NCI-H524 treated with DMSO at 0.1 percent for 48 hours (cell line): ENCODE measurements around the gene LGSN.
A peak's percentile ranks its signal among the peaks of the same experiment; 100 is the strongest.
"Not testable (repeated sequence)": the region's sequence is repeated elsewhere in the genome, so short reads cannot be mapped to it uniquely, and the experiment has no call there.

Experiments used
- DNase-seq: peaks from one replicate; lab custom pipeline; 2025; lab: John Stamatoyannopoulos, UW

The LGSN gene, protein sequence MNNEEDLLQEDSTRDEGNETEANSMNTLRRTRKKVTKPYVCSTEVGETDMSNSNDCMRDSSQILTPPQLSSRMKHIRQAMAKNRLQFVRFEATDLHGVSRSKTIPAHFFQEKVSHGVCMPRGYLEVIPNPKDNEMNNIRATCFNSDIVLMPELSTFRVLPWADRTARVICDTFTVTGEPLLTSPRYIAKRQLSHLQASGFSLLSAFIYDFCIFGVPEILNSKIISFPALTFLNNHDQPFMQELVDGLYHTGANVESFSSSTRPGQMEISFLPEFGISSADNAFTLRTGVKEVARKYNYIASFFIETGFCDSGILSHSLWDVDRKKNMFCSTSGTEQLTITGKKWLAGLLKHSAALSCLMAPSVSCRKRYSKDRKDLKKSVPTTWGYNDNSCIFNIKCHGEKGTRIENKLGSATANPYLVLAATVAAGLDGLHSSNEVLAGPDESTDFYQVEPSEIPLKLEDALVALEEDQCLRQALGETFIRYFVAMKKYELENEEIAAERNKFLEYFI

DNA sequence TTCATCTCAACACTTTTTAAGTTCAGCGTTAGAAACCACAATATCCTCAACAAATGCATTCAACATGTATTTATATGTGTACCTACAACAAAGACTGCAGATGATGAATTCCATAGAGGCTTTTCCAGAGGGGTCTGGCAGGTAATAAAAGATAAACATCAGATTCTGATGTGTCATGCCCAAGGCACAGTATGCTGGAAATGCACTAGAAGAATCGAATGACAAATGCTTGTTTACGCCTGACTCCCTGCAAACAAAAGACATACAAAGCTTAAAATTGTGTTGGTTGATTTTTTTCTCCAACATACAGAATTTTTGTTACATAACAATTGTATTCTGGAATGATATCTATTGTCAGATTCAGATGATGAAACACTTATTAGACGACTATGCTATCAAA lies at the start of gene LGSN:
TSS of gene LGSN (minus strand) at position 45 of the 400 bp plus-strand sequence. CDS start at position 5, 40 bp downstream.
- DNase-seq, result no peak

DNA sequence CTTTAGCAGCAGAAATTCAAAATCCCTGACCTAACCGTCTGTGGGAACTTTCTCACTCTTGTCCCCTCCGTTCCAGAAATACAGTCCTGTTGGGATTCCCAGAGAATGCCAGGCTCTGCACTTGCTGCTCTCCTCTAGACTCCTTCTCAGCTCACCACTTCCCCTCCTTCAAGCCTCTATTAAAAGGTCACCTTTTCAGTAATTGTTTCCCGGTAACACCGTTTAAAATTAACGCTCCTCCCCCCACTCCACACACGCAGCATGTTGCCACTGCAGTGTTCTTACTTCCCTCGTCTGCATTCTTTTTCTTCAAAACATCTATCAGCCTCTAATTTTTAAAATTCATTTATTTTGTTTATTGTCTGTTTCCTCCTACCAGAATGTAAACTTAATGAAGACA lies 48.6 kb upstream of the LGSN start:
- DNase-seq, result no peak

DNA sequence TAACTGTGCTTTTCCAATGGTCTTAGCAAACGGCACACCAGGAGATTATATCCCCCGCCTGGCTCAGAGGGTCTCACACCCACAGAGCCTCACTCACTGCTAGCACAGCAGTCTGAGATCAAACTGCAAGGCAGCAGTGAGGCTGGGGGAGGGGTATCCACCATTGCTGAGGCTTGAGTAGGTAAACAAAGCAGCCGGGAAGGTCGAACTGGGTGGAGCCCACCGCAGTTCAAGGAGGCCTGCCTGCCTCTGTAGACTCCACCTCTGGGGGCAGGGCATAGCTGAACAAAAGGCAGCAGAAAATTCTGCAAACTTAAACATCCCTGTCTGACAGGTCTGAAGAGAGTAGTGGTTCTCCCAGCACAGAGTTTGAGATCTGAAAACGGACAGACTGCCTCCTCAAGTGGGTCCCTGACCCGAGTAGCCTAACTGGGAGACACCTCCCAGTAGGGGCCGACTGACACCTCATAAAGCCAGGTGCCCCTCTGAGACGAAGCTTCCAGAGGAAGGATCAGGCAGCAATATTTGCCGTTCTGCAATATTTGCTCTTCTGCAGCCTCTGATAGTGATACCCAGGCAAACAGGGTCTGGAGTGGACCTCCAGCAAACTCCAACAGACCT lies 42.8 kb upstream of the LGSN start:
- not testable (repeated sequence) for DNase-seq

DNA sequence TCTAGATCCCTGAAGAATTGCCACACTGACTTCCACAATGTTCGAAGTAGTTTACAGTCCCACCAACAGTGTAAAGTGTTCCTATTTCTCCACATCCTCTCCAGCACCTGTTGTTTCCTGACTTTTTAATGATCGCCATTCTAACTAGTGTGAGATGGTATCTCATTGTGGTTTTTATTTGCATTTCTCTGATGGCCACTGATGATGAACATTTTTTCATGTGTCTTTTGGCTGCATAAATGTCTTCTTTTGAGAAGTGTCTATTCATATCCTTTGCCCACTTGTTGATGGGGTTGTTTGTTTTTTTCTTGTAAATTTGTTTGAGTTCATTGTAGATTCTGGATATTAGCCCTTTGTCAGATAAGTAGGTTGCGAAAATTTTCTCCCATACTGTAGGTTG lies 37.6 kb upstream of the LGSN start:
- not testable (repeated sequence) for DNase-seq

DNA sequence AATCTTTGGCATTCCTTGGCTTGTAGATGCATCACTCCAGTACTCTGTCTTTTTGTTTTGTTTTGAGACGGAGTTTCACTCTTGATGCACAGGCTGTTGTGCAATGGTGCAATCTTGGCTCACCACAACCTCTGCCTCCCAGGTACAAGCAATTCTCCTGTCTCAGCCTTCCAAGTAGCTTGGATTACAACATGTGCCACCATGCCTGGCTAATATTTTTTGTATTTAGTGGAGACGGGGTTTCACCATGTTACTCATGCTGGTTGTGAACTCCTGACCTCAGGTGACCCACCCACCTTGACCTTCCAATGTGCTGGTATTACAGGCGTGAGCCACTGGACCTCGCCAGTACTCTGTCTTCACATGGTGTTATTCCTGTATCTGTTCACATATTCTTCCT lies 35.8 kb upstream of the LGSN start:
- no peak for DNase-seq

DNA sequence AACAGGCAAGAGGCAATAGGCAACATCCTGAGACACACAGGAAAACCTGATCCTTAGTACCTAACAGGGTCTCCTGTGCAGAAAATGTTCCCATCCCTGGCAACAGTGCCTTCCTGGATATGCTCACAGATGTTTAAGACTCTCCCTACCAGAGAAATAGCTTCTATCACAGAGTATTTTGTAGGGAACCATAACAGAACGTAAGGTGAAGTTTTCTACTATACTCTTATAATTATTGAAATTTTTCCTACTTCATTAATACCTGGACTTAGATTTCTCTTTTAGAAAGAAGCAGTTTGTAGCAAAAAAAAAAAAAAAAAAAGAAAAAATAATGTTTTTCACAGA lies 33.5 kb upstream of the LGSN start:
- no peak for DNase-seq

DNA sequence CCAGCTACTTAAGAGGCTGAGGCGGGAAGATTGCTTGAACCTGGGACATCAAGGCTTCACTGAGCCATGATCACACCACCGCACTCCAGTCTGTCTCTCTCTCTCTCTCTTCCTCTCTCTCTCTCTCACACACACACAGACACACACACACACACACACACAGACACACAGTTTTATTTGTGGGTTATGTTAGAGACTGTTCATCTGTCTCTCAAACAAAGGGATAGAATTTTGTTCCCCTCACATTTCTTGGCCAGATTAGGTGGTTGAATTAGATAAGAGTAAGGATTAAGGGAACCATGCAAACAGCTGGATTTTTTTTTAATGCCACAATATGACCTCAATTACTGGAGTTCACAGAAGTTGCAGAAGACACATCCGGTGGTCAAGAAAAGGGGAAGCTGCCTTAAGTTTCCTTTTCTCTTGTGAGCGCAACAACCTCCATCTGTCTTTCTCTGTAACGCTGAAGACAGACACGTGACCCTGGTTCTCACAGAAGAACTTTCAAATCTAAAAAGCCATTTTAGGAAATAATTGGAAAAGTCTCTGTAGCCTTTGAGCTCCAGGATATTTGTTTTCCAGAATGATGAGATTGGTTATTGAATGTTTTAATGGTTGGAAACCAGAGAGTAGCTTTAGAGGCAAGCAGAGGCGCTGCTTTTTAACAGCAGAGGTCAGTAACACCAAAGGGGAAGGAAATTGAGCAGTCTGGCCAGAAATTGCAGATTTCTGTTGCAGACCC lies 32.9 kb upstream of the LGSN start:
- DNase-seq, result no peak

DNA sequence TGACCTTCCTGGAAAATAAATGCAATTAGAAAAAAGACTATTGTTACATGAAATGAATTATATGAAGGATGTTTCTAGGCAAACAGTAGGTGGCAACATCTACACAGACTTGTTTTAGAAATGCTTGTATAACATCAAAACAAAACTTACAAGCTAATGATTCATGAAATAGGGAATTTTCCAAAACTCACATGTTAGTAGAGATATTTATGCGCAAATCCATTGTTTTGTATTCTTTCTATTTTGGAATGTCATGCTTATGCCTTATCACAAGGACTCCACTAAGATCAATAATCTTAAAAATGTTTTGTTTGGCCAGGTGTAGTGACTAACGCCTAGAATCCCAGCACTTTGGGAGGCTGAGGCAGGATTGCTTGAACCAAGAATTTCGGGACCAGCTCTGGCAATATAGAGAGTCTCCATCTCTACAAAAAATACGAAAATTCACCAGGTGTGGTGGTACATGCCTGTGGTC lies 32.3 kb upstream of the LGSN start:
- no peak for DNase-seq

DNA sequence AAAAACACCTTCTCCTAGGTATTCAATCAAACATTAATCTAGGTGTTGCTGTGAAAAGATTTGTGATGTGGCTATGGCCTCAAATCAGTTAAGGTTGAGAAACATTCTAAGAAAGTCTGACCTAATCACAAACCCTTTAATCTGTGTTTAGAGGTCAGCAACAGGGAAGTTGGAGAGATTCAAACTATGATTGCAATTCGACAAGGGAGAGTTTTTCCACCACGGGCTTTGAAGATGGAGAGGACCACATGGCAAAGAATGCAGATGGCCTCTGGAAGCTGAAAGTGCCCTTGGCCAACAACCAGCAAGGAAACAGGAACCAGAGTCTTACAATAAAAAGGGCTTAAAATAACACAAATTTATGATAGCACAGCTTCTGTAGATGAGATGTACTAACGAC lies 29.6 kb upstream of the LGSN start:
- DNase-seq, result no peak

DNA sequence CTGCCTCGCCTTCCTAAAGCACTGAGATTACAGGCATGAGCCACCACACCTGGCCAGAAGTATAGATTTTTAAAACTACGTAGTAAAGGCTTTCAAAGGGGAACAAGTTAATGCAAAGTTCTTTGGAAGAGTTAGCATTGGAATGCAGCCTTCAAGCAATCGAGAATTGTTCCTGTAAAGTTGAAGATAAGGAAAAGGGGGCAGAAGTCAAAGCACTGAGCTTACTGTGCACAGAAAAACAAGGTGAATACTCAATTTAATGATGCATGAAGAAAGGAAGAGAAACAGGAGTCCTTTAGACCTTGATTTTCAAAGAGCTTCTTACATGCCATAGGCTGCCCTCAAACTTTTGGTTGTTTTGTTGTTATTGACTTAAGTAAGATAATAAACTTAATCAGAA lies 29.1 kb upstream of the LGSN start:
- no peak for DNase-seq

DNA sequence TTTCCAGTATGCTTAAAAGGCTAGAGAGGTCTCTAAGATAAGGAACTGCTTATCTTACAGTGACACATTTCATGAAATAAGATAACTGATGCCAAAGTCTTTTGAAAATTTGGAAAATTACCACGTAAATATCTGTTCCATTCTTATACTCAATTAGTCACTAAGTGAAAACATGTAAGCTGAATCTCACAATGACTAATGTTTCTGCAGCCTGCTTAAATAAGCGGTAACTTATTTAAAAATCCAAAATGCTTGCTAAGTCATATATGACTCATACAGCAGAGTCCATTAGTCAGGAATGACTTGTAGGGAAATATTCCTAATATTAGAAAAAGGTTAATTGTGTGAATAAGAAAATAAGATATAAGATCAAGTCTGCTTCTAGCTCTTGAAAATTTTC lies 27.8 kb upstream of the LGSN start:
- DNase-seq, result no peak

DNA sequence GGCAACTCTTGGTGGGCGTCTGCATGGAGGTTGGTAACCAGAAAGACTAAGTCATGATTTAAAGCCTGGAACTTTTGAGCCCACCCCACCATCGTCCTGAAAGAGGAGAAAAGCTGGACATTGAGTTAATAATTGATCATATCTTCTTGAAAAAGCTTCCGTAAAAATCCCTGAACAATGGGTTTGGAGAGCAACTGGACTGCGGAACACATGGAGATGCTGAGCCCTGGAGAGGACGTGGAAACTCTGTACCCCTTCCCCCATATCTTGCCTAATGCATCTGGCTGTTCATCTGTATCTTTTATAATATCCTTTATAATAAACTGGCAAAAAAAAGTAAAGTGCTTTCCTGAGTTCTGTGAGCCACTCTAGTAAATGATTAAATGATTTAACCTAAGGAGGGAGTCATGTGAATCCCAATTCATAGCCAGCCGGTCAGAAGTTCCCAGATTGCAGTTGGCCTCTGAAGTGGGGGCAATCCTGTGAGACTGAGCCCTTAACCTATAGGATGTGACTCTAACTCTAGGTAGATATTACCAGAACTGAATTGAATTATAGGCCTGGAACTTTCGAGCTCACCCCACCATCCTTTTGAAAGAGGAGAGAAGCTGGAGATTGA lies 26.5 kb upstream of the LGSN start:
- no peak for DNase-seq

DNA sequence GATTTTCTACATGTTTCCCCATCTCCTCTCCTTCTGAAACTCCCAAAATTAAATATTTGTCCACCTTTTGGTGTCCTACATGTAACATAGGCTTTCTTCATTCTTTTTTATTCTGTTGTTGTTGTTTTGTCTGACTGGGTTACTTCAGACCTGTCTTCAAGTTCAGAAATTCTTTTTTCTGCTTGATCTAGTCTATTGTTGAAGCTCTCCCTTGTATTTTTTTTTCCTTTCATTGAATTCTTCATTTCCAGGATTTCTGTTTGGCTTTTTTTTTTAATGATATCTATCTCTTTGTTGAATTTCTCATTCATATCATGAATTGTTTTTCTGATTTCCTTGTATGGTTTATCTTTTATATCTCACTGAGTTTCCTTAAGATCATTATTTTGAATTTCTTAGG lies 20.6 kb upstream of the LGSN start:
- DNase-seq, result no peak

DNA sequence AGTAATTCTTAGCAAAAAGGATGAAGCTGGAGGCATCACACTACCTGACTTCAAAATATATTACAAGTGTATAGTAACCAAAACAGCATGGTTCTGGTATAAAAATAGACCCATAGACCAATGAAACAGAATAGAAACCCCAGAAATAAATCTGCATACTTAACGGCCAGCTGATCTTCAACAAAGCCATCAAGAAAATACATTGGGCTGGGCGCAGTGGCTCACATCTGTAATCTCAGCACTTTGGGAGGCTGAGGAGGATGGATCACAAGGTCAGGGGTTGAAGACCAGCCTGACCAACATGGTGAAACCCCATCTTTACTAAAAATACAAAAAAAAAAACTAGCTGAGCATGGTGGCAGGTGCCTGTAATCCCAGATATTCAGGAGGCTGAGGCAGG lies 14.9 kb upstream of the LGSN start:
- not testable (repeated sequence) for DNase-seq

DNA sequence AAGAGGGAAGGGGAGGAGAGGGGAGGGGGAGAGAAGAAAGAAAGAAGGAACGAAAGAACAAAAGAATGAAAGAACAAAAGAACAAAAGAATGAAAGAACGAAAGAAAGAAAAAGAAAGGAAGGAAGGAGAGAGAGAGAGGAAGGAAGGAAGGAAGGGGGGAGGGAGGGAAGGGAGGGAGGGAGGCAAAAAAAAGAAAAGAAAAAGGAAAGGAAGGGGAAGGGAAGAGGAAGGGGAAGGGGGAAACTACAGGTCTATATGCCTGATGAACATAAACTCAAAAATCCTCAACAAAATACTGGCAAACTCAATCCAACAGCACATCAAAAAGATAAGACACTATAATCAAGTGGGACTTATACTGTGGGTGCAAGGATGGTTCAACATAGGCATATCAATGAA lies 13.7 kb upstream of the LGSN start:
- no peak for DNase-seq

DNA sequence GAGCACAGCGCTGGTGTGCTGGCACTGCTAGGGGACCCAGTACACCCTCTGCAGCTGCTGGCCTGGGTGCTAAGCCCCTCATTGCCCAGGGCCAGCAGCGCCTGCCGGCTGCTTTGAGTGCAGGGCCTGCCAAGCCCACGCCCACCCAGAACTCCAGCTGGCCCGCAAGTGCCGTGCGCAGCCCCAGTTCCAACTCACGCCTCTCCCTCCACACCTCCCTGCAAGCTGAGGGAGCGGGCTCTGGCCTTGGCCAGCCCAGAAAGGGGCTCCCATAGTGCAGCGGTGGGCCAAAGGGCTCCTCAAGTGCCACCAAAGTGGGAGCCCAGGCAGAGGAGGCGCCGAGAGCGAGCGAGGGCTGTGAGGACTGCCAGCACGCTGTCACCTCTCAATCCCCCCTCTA lies 6.8 kb upstream of the LGSN start:
- not testable (repeated sequence) for DNase-seq

DNA sequence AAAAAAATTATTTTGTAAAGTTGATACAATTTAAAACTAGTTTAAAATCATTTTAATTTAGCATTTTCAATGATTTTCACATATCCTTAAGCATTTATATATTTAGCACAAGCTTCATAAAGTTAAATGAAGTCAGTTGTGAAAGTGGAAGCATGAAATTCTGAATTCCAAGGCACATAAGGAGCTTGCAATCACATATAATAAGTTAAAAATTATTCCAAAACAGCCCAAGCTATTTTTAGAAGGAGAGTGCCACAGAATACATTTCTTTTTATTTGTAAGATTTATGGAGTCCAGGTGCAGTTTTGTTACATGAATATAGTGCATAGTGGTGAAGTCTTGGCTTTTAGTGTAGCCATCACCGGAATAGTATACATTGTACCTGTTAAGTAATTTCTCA lies 3.2 kb upstream of the LGSN start:
- DNase-seq, result no peak

DNA sequence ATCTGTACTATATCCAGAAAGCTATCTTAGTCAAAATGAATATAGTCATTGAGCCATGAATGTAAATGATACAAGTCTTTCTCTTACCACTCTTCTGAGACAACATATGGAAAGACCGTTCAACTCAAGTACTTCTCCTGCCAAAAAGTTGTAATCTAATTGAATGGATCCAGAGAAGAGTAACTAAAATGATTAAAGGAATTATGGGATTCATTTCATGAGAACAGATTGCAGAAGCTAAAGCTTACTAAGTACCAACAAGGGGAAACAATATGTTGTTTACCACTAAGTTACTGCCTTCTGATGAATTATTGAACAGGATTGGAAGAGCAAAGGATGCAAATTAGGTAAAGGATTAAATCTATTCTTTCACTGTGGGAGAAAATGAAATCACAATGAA lies 2.0 kb upstream of the LGSN start:
- peak; percentile 96 for DNase-seq

DNA sequence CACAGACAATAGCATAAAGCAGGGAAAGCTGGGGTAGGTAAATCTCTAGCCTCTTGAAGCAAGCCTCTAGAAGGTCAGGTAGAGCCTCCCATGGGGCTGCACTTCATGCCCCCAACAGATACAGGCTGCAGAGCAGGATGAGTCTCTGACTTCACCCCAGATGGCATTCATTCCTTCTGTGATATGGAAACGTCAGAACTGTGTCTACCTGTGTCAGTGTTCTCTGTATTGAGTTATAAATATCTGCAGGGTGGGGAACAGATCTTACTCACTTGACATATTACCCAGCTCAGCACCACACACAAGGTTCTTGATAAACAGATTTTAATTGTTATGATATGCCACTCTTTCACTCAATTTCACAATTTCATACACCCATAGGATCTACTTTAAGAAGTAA lies 2.1 kb downstream of the LGSN start:
- DNase-seq, result no peak

DNA sequence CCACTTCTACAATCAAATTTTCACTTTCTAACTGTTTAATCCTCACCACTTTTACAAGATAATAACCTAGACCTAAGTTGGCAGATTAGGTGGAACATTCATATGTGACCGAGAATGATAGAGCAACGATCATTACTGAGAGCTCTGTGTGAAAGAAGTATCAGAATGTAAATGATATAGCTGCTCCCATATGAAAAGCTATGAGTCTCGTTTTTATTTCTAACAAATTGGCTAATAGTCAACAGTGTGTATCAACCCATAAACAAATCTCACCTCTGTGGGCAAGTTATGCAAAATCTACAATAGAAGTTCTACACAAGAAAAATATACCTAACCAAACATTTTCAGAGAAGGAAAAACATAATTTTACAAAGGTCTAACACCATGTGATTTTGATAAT lies 3.7 kb downstream of the LGSN start:
- no peak for DNase-seq

DNA sequence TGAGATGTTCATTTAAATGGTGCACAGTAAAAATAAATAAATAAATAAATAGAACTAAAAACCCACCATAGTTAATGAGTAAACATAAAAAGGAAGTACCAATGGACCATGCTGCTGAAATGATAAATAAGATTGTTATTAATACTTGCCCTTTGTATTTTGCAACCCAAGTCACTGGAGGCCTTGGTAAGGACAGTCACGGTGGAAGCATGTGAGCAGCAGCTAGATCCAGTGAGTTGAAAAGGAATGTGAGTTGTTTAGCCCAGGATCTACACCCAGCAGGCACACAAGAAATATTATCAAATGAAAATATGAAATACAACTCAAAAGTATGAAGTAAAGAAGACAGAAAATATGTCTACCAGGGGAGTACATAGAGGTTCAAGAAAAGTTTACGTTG lies 6.7 kb downstream of the LGSN start:
- no peak for DNase-seq

DNA sequence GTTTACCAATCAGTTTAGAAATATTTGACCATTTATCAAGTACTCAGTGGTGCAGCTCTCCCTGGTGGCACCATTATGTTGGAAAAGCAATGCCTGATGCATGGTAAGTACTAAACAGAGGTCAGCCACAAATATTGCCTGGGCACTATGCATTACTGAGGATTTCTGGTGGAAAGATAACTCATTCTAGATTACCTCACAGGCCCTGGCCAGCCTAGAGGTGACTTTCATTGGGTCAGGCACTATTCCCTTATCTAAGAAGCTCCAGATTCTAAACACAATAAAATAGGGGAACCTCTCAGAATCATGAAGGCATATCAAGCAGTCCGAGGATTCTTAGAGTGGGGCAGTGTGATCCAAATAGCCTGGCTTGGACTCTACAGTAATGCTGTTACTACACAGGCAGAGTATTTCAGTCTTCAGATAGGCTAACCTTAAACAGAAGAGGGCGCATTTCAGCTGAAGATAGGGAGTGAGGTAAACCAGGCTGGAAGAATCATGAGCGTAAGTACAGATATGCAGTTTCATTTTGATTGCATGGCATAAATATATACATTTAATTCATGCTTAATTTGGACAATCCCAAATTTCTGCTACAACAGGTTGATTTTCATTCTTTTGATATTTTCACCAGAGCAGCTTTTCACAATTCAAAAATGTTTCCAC lies 12.1 kb downstream of the LGSN start:
- no peak for DNase-seq
